K562 (cell line): ENCODE results near the gene TK1. TPM values are rescaled to one million over a fixed set of nuclear protein-coding genes. Genes with fewer than 3 reads are reported as not detected.

ENCODE experiments used
- AFF4 ChIP-seq: sonication (generic); formaldehyde crosslinking; IDR thresholded peaks from 2 replicates; pipeline ENCODE4 v1.8.0; 2023; ENCODE audit warnings: mild to moderate bottlenecking, missing genetic modification reagents
- ARID1B ChIP-seq: fragments of 450-650 bp; IDR thresholded peaks from 2 replicates; pipeline ENCODE4 v1.6.1; 2016; ENCODE audit warnings: antibody characterized with exemption, mild to moderate bottlenecking, inconsistent platforms
- ATF7 ChIP-seq: fragments of 450-650 bp; IDR thresholded peaks from 2 replicates; pipeline ENCODE4 v1.7.1; 2014; ENCODE audit warnings: mild to moderate bottlenecking, moderate library complexity
- CEBPZ ChIP-seq: fragments of 150-350 bp; IDR thresholded peaks from 2 replicates; pipeline ENCODE4 v1.6.1; 2014; ENCODE audit warnings: low read depth, mild to moderate bottlenecking, low read length, borderline replicate concordance
- HMG20B ChIP-seq: fragments of 250-450 bp; sonication (Bioruptor Pico); IDR thresholded peaks from 2 replicates; pipeline ENCODE4 v1.5.0; 2021; ENCODE audit warnings: mild to moderate bottlenecking
- MAFK ChIP-seq: IDR thresholded peaks from 2 replicates; pipeline ENCODE4 v1.6.1; 2011; ENCODE audit warnings: low read length, improper control_type of control experiment
- MTA2 ChIP-seq: fragments of 450-650 bp; IDR thresholded peaks from 2 replicates; pipeline ENCODE4 v1.6.1; 2016; ENCODE audit warnings: low read depth
- NBN ChIP-seq: fragments of 450-650 bp; IDR thresholded peaks from 2 replicates; pipeline ENCODE4 v1.6.1; 2016; ENCODE audit warnings: low read depth, mild to moderate bottlenecking
- NFIX ChIP-seq: fragments of 250-450 bp; sonication (Bioruptor Pico); IDR thresholded peaks from 2 replicates; pipeline ENCODE4 v1.4.0; 2020; ENCODE audit warnings: low read depth, mild to moderate bottlenecking, moderate library complexity
- SFPQ ChIP-seq: fragments of 200-400 bp; formaldehyde crosslinking; IDR thresholded peaks from 2 replicates; pipeline ENCODE4 v1.6.1; 2017; ENCODE audit warnings: mild to moderate bottlenecking, low read depth, low read length, moderate library complexity
- THRB ChIP-seq: fragments of 450-650 bp; formaldehyde crosslinking; conservative IDR thresholded peaks from 2 replicates; pipeline ENCODE4 v1.4.0; 2022; ENCODE audit warnings: mild to moderate bottlenecking, missing genetic modification characterization
- WHSC1 ChIP-seq: IDR thresholded peaks from one replicate; pipeline ENCODE4 v1.6.1; 2012; ENCODE audit warnings: low read length, control low read depth, inconsistent platforms
- ZNF140 ChIP-seq: fragments of 250-450 bp; sonication (Bioruptor Pico); IDR thresholded peaks from 2 replicates; pipeline ENCODE4 v1.8.0; 2021; ENCODE audit warnings: moderate library complexity, mild to moderate bottlenecking, inconsistent platforms
- ZNF212 ChIP-seq: fragments of 450-650 bp; formaldehyde crosslinking; IDR thresholded peaks from 2 replicates; pipeline ENCODE4 v1.4.0; 2020; ENCODE audit warnings: mild to moderate bottlenecking
- ZNF655 ChIP-seq: fragments of 250-450 bp; sonication (Bioruptor Pico); IDR thresholded peaks from 2 replicates; pipeline ENCODE4 v1.5.0; 2021
- ZZZ3 ChIP-seq: fragments of 450-650 bp; IDR thresholded peaks from 2 replicates; pipeline ENCODE4 v1.6.1; 2016; ENCODE audit warnings: antibody characterized with exemption, mild to moderate bottlenecking, moderate library complexity
- polyA plus RNA-seq, 8 experiments: library from polyadenylated mRNA; depleted of rRNA in 4 of 8; stranded (reverse) in 5 of 8; unstranded in 3 of 8; fragments of >200 nt; fragmentation: Nextera tagmentation in 2 of 8; fragmentation: Illumina TruSeq in 1 of 8; extraction: Ambion mirVana in 2 of 8; extraction: Trizol in 1 of 8; gene quantifications; 2 replicates each; pipeline versions ENCODE4 v1.2.1 to v1.2.3, GENCODE V29; 2011 to 2014; ENCODE audit warnings: inconsistent platforms in 1 of 8, missing spikeins in 1 of 8
- total RNA-seq, 7 experiments: library from RNA; depleted of rRNA in 6 of 7; stranded (reverse); fragments of >200 nt in 6 of 7; fragmentation: Illumina TruSeq in 2 of 7; extraction: Trizol in 2 of 7; gene quantifications; 2 replicates each; pipeline versions ENCODE4 v1.2.1 to v1.2.3, GENCODE V29; 2011 to 2021; ENCODE audit warnings: low replicate concordance in 1 of 7

TK1 gene
- total and polyA plus RNA-seq, 9 of the 15 experiments (the other 6 are each of a cell fraction or from before 2014, with no cell fraction given) = 8.4 to 280 (median 103) TPM

- TF ChIP-seq SFPQ (no peak), MTA2 (no peak), MAFK (no peak), NFIX (no peak), ZZZ3 (no peak), CEBPZ (no peak), ZNF140 (CRISPR knock-in tag) (no peak), HMG20B (CRISPR knock-in tag) (no peak), AFF4 (no peak), ZNF212 (CRISPR knock-in tag) (no peak), ZNF655 (no peak), WHSC1 (no peak), NBN (peak; percentile 46; the same call in 1 of the 2 replicates), ARID1B (peak; percentile 61; the same call in 1 of the 2 replicates), THRB (CRISPR knock-in tag) (no peak), ATF7 (peak; percentile 40; the same call in 1 of the 2 replicates)
These were observed 49.3 kb downstream of the TK1 start (continued) for GRCh38 chr17:78137392-78138203.
